ENCODE measurements around the gene CCDC134. TPM values are rescaled to one million over a fixed set of nuclear protein-coding genes. Genes with fewer than 3 reads are reported as not detected.

CCDC134 gene
- total and polyA plus RNA-seq, 2 of the 8 experiments (the other 6 are each of a cell fraction or from before 2014, with no cell fraction given) = 7.7 to 20.0 TPM

GRCh38 chr22:41819257-41819656, 18.8 kb downstream of the CCDC134 start (continued):
- TF ChIP-seq POU5F1 (IDR thresholded peaks at IDR 0.05; ENCODE audit: low read depth, low read length) = no peak
- TF ChIP-seq, protein P1, sequence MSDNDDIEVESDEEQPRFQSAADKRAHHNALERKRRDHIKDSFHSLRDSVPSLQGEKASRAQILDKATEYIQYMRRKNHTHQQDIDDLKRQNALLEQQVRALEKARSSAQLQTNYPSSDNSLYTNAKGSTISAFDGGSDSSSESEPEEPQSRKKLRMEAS (IDR thresholded peaks at IDR 0.05) = no peak
- no peak for TF ChIP-seq SUZ12 (IDR thresholded peaks at IDR 0.05; ENCODE audit: low read length)
- TF ChIP-seq JUND (IDR thresholded peaks at IDR 0.05; ENCODE audit: low read length) = no peak
- TF ChIP-seq ZNF274 (IDR thresholded peaks at IDR 0.05; ENCODE audit: borderline replicate concordance, extremely low read depth, low read length) = no peak
- no peak for TF ChIP-seq TAF7 (optimal IDR thresholded peaks at IDR 0.05; ENCODE audit: borderline replicate concordance, low read depth, low read length)

All from H1 (cell line).